Uterus (tissue), 2 donors: Measurements from ENCODE around the gene MTG2.

Experiments
- CTCF ChIP-seq, 4 experiments: fragments of 200-600 bp in 2 of 4; fragments of 450-650 bp in 2 of 4; sonication (generic) in 2 of 4; IDR thresholded peaks; one replicate each; pipeline ENCODE4 v1.5.1; 2016 to 2019; ENCODE audit warnings: antibody characterized with exemption in 4 of 4, mild to moderate bottlenecking in 2 of 4, moderate library complexity in 1 of 4
- POLR2A ChIP-seq, 2 donors: fragments of 450-650 bp; IDR thresholded peaks; one replicate each; pipeline ENCODE4 v1.6.1; 2016; ENCODE audit warnings: antibody characterized with exemption in 2 of 2, mild to moderate bottlenecking in 1 of 2, moderate library complexity in 1 of 2

- no peak for TF ChIP-seq CTCF (IDR thresholded peaks at IDR 0.05)
- no peak for TF ChIP-seq POLR2A (IDR thresholded peaks at IDR 0.05)
Observed at GRCh38 chr20:62235001-62235776, 52.4 kb downstream of the MTG2 start.
